Liver (tissue), 9 donors: ENCODE results near the gene TSPAN13. TPM values are rescaled to one million over a fixed set of nuclear protein-coding genes. Genes with fewer than 3 reads are reported as not detected.

Source experiments
- DNase-seq: peaks from one replicate; pipeline ENCODE4 v3.0.0-alpha.2; 2017; ENCODE audit warnings: low spot score
- H3K27ac ChIP-seq, 2 donors: one replicate each; pipeline ENCODE4 v1.7.0; 2013; ENCODE audit warnings: inconsistent platforms in 2 of 2, low read length in 2 of 2, control low read depth in 1 of 2, low read depth in 1 of 2, mild to moderate bottlenecking in 1 of 2
- H3K27me3 ChIP-seq, 4 donors: one replicate each; pipeline versions ENCODE4 v1.6.1 to v1.7.0; 2013; ENCODE audit warnings: low read length in 3 of 4, inconsistent platforms in 1 of 4, mild to moderate bottlenecking in 1 of 4, moderate library complexity in 1 of 4; ENCODE audit not compliant: control insufficient read depth in 4 of 4, insufficient read depth in 4 of 4
- H3K36me3 ChIP-seq, 4 donors: one replicate each; pipeline versions ENCODE4 v1.6.1 to v1.7.0; 2013; ENCODE audit warnings: low read length in 3 of 4, mild to moderate bottlenecking in 3 of 4, low read depth in 1 of 4, moderate library complexity in 1 of 4; ENCODE audit not compliant: control insufficient read depth in 4 of 4, insufficient read depth in 3 of 4
- H3K4me1 ChIP-seq, 4 donors: one replicate each; pipeline versions ENCODE4 v1.6.1 to v1.7.0; 2013; ENCODE audit warnings: low read length in 3 of 4, mild to moderate bottlenecking in 3 of 4, moderate library complexity in 1 of 4; ENCODE audit not compliant: control insufficient read depth in 4 of 4, insufficient read depth in 4 of 4
- H3K4me3 ChIP-seq, 3 donors: one replicate each; pipeline versions ENCODE4 v1.6.1 to v1.7.0; 2013; ENCODE audit warnings: low read length in 3 of 3, control low read depth in 1 of 3, low read depth in 1 of 3, mild to moderate bottlenecking in 1 of 3
- H3K9ac ChIP-seq, 2 donors: one replicate each; pipeline ENCODE4 v1.7.0; 2013; ENCODE audit warnings: low read length in 2 of 2, mild to moderate bottlenecking in 2 of 2, moderate library complexity in 2 of 2, control low read depth in 1 of 2, low read depth in 1 of 2
- H3K9me3 ChIP-seq, 4 donors: one replicate each; pipeline versions ENCODE4 v1.6.1 to v1.7.0; 2013; ENCODE audit warnings: low read length in 3 of 4; ENCODE audit not compliant: control insufficient read depth in 4 of 4
- ATF3 ChIP-seq: IDR thresholded peaks from 2 replicates; pipeline ENCODE4 v1.6.1; 2016; ENCODE audit warnings: antibody characterized with exemption
- CTCF ChIP-seq: fragments of 150-350 bp; IDR thresholded peaks from 2 replicates; pipeline ENCODE4 v1.5.1; 2017; ENCODE audit warnings: improper control_type of control experiment, low read depth, low read length; ENCODE audit not compliant: missing input control
- FOXA1 ChIP-seq: IDR thresholded peaks from 2 replicates; pipeline ENCODE4 v1.6.1; 2016; ENCODE audit warnings: antibody characterized with exemption
- GABPA ChIP-seq, 2 donors: IDR thresholded peaks in 1 of 2; conservative IDR thresholded peaks in 1 of 2; 2 replicates each; pipeline ENCODE4 v1.6.1; 2016; ENCODE audit warnings: antibody characterized with exemption in 2 of 2, mild to moderate bottlenecking in 1 of 2, moderate library complexity in 1 of 2
- HNF4A ChIP-seq, 2 donors: conservative IDR thresholded peaks; 2 replicates each; pipeline ENCODE4 v1.6.1; 2016; ENCODE audit warnings: antibody characterized with exemption in 2 of 2, mild to moderate bottlenecking in 2 of 2
- HNF4G ChIP-seq: IDR thresholded peaks from 2 replicates; pipeline ENCODE4 v1.6.1; 2016; ENCODE audit warnings: antibody characterized with exemption
- MAX ChIP-seq: IDR thresholded peaks from 2 replicates; pipeline ENCODE4 v1.6.1; 2016; ENCODE audit warnings: antibody characterized with exemption
- RAD21 ChIP-seq, 2 donors: IDR thresholded peaks; 2 replicates each; pipeline ENCODE4 v1.6.1; 2016; ENCODE audit warnings: antibody characterized with exemption in 2 of 2, mild to moderate bottlenecking in 2 of 2
- RXRA ChIP-seq, 2 donors: IDR thresholded peaks; 2 replicates each; pipeline ENCODE4 v1.6.1; 2017 to 2018; ENCODE audit warnings: antibody characterized with exemption in 2 of 2, mild to moderate bottlenecking in 1 of 2
- TAF1 ChIP-seq: conservative IDR thresholded peaks from 2 replicates; pipeline ENCODE4 v1.6.1; 2016; ENCODE audit warnings: antibody characterized with exemption, mild to moderate bottlenecking
- ZBTB33 ChIP-seq: IDR thresholded peaks from 2 replicates; pipeline ENCODE4 v1.6.1; 2016; ENCODE audit warnings: antibody characterized with exemption
- WGBS: extraction: QIAGEN DNeasy Blood & Tissue Kit; methylation state at CpG from one replicate; pipeline ENCODE4 v1.1.7; 2013; 5-methylcytosine and 5-hydroxymethylcytosine counted together
- polyA plus RNA-seq, 2 donors: library from polyadenylated mRNA; stranded (reverse) in 1 of 2; unstranded in 1 of 2; fragments of 200-250 nt in 1 of 2; fragments of >200 nt in 1 of 2; fragmentation: Nextera tagmentation in 1 of 2; extraction: Ambion mirVana in 1 of 2; gene quantifications; one replicate each; pipeline versions ENCODE4 v1.2.1 to v1.2.3, GENCODE V29; 2013 to 2015
- total RNA-seq, 2 donors: library from RNA; depleted of rRNA; stranded (reverse); fragments of >200 nt; gene quantifications; one replicate each; pipeline ENCODE4 v1.2.3, GENCODE V29; 2014
- donor health status: healthy.
- donor health status: healthy.
- donor health status: healthy.
- donor health status: healthy.
- donor health status: healthy.

Gene TSPAN13
- total and polyA plus RNA-seq, 4 donors, result 8.9 to 24.4 (median 15.8) TPM

GRCh38 chr7:16730937-16731336 lies 22.6 kb upstream of the TSPAN13 start:
- 84% methylated on average over 3 of the region's 3 CpGs for WGBS
- Histone ChIP-seq H3K36me3 (no peaks in the 10 kb centered on the region), H3K9me3 (no peaks in the 10 kb centered on the region), H3K4me1 (peaks cover 0 to 4% (median under 1%) of the 10 kb centered on the region in 4 donors), H3K4me3 (no peak overlapping the region), H3K27ac (no peak overlapping the region), H3K27me3 (no peaks in the 10 kb centered on the region), H3K9ac (no peak overlapping the region)
- no peak for DNase-seq
- TF ChIP-seq GABPA (IDR thresholded peaks at IDR 0.05 in 1 of 2, conservative IDR thresholded peaks at IDR 0.05 in 1 of 2), result no peak

GRCh38 chr7:16732828-16733227 lies 20.7 kb upstream of the TSPAN13 start:
- H3K4me1 ChIP-seq, result no peaks in the 10 kb centered on the region
- TF ChIP-seq ATF3 (no peak), GABPA (IDR thresholded peaks at IDR 0.05 in 1 of 2, conservative IDR thresholded peaks at IDR 0.05 in 1 of 2) (no peak), CTCF (no peak)
- 99% methylated on average over 4 of the region's 4 CpGs for WGBS
- H3K36me3 ChIP-seq, result no peaks in the 10 kb centered on the region
- no peaks in the 10 kb centered on the region for H3K9me3 ChIP-seq
- DNase-seq, result no peak
- H3K27ac ChIP-seq, result no peak overlapping the region
- no peaks in the 10 kb centered on the region for H3K27me3 ChIP-seq
- no peak overlapping the region for H3K4me3 ChIP-seq
- H3K9ac ChIP-seq, result no peak overlapping the region

GRCh38 chr7:16734148-16734726 lies 19.3 kb upstream of the TSPAN13 start:
- H3K27me3 ChIP-seq, result no peaks in the 10 kb centered on the region
- H3K9me3 ChIP-seq, result no peaks in the 10 kb centered on the region
- no peak for DNase-seq
- no peak overlapping the region for H3K9ac ChIP-seq
- WGBS, result 77% methylated on average over 7 of the region's 7 CpGs
- no peak overlapping the region for H3K27ac ChIP-seq
- H3K4me3 ChIP-seq, result no peak overlapping the region
- TF ChIP-seq RAD21 (IDR thresholded peaks at IDR 0.05), result no peak
- peak in 1 of 2 donors; percentile 10 for TF ChIP-seq GABPA (IDR thresholded peaks at IDR 0.05 in 1 of 2, conservative IDR thresholded peaks at IDR 0.05 in 1 of 2)
- peak; percentile 28 to 38 for TF ChIP-seq HNF4A (conservative IDR thresholded peaks at IDR 0.05)
- H3K4me1 ChIP-seq, result no peaks in the 10 kb centered on the region
- no peaks in the 10 kb centered on the region for H3K36me3 ChIP-seq

GRCh38 chr7:16735020-16735419 lies 18.5 kb upstream of the TSPAN13 start:
- no peak for DNase-seq
- Histone ChIP-seq H3K4me3 (no peak overlapping the region), H3K27me3 (no peaks in the 10 kb centered on the region), H3K27ac (no peak overlapping the region), H3K36me3 (no peaks in the 10 kb centered on the region), H3K9ac (no peak overlapping the region), H3K9me3 (no peaks in the 10 kb centered on the region), H3K4me1 (no peaks in the 10 kb centered on the region)
- 89% methylated on average over 4 of the region's 4 CpGs for WGBS
- no peak for TF ChIP-seq RXRA (IDR thresholded peaks at IDR 0.05)
- no peak for TF ChIP-seq FOXA1
- no peak for TF ChIP-seq TAF1
- no peak for TF ChIP-seq MAX
- TF ChIP-seq ZBTB33, result no peak
- no peak for TF ChIP-seq HNF4G
